Measurements from ENCODE around the gene SH3GL1. TPM values are rescaled to one million over a fixed set of nuclear protein-coding genes. Genes with fewer than 3 reads are reported as not detected.
A peak's percentile ranks its signal among the peaks of the same experiment; 100 is the strongest.

The SH3GL1 gene, protein sequence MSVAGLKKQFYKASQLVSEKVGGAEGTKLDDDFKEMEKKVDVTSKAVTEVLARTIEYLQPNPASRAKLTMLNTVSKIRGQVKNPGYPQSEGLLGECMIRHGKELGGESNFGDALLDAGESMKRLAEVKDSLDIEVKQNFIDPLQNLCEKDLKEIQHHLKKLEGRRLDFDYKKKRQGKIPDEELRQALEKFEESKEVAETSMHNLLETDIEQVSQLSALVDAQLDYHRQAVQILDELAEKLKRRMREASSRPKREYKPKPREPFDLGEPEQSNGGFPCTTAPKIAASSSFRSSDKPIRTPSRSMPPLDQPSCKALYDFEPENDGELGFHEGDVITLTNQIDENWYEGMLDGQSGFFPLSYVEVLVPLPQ
- total RNA-seq: 50.6 and 85.3 TPM in 2 replicates

DNA sequence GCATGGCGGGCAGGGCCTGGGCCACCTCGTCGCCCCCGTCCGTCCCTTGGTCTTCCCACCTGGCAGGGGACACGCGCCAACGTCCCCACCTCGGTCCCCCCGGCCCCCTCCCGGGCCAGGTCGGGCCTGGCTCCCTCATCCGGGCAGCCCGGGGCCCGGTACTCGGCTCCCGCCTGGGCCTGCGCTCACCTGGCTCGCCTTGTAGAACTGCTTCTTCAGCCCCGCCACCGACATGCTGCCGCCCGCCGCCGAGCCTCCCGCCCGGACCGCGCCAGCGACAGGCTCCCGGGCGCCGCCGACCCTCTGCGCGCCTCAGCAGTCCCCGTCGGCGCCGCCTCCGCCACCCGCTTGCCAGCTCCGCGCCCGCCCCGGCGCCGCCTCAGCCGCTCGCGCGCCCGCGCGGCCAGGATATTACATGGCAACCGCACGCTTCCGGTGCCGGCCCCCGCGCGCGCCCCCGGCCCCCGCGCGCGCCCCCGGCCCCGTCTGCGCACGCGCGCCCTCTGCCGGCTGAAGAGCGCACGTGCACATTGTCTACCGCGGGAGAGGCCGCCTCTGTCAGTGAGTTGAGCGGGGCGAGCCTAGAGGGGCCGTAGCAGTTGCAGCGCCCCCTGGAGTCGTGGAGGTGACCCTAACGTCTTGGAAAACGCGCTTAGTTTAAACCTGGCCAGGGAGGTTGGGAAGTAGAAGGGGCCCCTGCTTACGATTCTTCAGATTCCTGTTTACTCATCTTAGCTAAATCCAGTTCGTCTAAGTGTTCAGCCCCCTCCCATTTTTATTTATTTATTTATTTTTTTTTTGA, at the start of gene SH3GL1:
Gene SH3GL1 (minus strand): TSS at position 413 of the 802 bp plus-strand sequence. CDS start 179 bp downstream, at position 234.
- DNase-seq (ENCODE audit: low read depth in 2 of 2): peak; percentile 81 to 93

DNA sequence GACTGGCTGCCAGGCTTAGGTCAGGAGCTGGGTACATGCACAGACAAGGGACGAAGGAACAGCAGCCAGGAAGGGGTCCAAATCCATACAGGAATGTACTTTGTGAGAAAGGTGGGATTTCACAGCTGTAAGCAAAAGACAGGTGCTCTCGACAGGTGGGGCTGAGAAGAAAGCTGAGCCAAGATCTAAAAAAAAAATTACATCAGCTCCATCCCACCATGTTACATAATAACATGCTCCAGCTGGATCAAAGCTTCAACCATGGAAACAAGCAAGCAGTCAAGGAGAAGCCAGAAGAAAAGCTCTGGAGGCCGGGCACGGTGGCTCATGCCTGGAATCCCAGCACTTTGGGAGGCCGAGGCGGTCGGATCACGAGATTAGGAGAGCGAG, 49.3 kb upstream of the SH3GL1 start:
- DNase-seq (ENCODE audit: low read depth in 2 of 2): no peak

DNA sequence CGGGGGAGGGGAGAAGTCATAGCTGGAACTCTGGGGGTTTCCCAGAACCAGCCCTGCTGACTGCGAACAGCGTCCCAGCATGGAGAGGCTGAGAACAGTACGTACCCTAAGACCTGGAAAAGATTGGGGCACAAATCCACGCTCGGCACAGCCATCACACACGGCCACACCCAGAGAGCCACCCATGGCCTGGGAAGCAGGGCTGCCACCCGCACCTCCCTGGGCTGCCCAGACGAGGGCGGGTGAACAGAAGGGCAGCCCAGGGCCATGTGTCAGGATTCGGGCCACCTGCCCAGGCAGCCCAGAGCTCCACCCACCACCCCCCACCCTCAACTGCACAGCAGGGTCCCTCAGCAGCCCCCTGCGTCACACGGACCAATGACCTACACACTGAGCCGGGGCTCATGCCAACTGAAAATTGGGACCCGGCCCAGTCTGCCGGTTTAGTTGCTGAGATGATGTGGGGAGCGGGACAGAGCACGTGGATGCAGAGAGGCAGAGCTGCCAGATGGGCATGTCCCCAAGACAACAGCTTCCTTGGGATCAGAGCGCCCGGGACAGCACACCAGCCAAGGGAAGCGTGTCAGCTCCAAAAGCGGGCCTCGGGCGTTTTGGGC, 48.8 kb upstream of the SH3GL1 start:
- DNase-seq (ENCODE audit: low read depth in 2 of 2): no peak

DNA sequence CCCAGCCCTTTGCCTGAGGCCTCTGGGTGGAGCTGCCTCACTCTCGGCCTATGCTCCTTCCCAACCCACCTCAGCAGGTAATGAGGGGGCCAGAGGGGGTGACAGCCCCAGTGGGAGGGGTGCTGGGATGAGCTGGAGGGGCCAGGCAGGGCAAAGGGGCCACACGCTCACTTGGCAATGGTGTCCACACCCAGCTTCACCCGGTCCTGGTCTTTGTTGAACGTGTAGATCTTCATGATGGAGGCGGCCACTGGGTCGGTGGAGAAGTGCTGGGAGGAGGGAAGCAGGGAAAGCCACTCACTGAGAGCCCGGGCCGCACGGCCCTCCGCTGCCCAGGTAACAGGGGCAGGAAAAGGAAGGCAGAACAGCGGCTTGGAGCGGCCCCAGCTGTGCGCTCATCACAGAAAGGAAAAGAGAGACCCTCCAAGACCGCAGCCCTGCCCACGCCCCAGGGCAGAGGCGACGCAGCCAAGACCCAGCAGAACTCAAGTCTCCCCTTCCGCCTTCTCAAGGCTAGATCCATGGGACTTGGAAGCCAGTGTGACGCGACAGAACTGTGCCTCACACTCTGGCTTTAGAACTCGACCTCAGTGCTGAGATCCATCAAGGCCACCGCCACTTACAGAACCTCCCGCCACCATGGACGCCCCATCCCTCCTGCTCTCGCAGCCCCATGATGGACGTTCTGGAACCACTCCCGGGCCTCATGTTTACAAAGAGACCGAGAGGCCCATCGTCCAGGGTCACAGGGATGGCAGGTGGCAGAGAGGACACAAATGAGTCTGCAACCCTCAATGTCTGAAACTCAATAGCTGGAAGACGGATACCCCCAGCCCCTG, 48.0 kb upstream of the SH3GL1 start:
- no peak for DNase-seq (ENCODE audit: low read depth in 2 of 2)

DNA sequence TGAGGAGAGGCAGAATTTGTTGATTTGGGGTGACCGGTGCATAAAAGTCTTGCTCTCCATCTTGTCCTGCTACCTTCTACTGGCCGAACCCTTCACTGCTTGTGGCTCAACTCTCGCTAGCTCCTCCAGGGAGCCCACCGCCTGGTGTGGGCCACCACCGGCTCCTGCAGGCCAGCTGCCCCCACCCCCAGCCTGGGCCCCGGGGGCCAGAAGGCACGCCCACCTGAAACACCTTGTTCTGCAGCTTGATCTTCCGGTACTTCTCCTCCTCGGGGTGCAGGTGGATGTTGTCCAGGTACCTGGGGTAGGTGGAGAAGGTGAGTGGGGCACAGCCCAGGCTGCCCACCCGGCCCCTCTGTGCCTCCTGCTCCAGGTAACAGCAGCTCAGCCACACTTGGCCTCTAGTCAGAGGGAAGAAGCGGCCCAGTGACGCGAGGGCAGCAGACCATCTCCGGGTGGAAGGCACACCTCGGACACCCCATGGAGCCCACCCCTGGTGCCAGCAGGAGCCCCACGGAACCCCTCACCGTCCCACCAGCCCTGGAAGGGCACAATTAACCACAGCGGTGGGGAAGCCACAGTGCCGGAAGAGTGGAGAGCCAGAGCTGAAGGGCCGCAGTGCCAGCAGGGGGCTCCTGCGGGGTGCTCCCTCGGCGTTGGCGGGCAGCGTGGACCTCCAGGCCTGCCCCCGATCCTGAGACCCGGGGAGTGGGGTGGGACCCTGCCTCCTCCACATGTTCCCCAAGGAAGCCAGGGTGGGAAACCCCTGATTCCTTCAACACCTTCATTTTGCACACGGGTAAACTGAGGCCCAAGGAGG, 47.2 kb upstream of the SH3GL1 start:
- DNase-seq (ENCODE audit: low read depth in 2 of 2): no peak

DNA sequence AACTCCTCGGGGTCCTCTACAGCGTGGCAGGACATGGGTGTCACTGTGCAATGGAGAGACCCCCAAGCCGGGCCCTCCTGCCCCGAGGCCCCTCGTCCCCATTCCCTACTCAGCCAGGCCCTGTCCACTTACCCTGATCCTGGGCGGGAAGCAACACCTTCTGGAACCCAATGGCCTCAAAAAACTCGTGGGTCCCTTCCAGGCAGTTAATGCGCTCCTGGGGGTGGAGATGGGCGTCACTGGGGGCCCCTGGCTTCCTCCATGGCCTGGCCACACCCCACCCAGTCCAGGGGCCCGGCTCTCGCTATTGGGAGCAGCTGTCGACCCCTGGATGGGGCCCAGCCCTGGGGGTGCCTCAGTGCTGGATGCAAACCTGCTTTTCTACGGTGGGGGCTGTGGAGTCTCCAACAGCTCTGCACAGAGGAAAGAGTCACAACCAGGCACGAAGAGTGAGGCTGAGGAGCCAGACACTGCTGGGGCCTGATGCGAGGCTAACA, 46.4 kb upstream of the SH3GL1 start:
- no peak for DNase-seq (ENCODE audit: low read depth in 2 of 2)

DNA sequence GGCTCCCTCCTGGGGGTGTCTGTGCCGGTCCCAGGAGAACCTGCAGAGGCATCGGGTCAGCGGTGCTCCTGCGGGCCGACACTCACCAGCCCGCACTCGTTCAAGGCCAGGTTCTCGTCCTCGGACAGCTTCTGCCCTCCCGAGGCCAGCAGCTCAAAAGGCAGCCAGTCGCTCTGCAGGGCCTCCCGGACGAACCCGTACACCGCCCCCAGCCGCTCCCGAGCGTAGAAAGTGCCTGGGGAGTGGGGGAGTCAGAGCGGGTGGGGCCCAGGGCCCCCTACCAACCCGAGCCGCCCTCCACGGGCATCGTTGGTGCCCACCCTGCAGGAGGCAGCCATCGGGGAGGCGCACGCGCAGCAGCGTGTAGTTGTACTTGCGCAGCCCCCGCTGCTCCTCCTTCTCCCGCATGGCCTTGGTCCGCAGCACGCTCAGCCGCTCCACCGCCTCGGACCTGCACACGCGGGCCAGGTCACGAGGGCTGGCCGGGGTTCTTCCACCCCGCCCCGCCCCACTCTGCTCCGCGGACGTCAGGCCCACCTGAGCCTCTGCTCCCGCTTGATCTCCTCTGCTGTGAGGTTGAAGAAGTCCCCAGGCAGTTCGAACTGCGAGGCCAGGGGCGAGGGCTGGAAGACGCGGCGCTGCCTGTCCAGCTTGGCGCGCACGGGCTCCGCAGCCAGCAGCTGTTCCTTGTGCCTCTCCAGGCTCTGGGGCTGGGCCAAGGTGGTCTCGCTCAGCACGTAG, 45.8 kb upstream of the SH3GL1 start:
- DNase-seq (ENCODE audit: low read depth in 2 of 2): no peak

DNA sequence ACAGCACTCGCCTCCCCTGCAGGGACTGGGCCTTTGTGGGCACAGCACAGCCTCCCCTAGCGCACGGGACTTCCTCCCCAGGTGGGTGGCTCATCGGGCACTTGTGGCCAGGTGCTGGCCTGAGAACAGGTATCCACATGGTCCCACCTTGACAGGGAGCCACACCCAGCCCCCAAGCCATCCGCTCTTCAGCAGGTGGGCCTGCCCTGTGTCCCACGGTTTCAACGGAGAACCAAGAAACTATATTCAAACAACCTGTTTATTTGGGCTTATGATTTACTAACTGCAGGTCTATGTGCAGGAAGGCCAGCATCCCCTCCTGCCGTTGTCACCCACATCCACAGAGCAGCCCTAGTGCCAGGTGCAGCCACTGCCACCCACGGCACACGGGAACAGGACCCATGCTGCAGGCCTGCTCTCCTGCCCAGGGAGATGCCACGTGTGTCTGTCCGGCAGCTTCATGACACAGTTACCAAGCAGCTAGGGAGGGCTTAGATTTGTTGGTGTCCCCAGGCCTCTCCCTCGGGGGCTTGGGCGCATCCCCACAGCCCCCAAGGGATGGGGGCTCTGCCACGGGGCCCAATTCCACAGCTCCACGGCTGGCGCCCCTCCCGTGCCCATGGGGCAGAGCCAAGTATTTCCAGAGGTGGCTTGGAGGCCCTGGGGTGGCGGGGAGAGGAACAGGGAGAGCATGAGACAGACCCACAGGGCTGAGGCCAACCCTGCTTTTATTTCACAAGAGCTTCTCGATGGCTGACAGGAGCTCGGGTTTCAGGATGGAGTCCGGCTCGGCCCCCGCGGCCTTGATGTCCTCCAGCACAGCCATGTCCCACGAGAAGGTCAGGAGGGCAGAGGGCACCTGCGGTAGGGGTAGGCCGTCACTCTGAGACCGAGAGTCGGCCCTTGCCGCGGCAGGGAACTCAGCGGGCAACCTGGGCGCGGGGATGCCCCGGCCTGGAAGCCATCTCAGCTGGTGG, 44.7 kb upstream of the SH3GL1 start:
- no peak for DNase-seq (ENCODE audit: low read depth in 2 of 2)

DNA sequence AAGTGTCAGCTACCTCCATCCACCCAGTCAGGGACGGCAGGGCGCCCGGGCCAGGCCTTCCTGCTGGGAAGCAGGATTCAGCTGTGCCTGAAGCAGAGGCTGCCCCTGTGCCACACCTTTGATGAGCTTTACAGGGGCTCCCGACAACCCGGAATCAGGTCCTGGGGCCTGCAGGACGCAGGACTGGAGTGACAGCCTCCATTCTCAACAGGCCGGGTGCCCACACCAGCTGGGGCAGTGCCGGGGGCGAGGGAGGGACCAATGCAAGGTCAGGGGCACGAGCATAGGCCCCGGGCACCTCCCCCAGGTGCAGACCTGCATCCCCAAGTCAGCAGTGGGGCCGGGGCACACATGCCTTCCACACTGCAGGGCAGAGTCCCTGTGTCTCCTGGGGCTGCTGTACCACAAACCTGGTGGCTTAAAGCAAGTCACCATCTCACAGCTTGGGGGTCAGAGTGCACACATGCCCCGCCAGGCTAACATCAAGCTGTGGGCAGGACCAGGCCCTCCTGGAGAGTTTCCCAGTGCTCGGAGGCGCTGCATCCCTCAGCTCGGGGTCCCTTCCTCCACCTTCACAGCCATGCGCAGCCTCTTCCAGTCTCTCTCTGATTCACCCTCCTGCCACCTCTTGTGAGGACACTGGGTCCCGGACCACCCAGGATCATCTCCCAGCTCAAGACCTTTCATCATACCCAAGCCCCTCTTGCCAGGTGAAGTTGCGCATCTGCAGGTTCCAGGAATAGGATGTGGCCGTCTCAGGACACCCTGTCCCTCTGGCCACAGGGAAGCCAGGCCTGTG, 43.8 kb upstream of the SH3GL1 start:
- DNase-seq (ENCODE audit: low read depth in 2 of 2): no peak

DNA sequence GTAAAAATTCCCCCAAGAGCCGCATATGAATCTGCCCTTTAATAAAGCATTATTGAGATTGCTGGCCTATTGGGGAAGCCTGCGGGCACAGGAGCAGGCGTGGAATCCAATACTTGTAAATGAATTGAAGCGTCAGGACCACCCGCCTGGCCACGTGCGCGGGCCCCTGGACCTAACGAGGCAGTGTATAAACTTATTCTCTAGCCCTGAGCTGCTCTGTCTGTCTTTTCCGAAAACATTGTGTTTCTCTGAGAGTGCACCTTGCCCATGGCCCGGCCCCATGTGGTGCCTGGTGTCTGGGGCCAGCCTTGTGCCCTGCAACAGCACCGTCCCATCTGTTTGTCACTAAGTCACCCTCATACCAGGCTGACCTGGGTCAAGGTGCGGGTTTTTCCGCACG, 42.8 kb upstream of the SH3GL1 start:
- DNase-seq (ENCODE audit: low read depth in 2 of 2): no peak

DNA sequence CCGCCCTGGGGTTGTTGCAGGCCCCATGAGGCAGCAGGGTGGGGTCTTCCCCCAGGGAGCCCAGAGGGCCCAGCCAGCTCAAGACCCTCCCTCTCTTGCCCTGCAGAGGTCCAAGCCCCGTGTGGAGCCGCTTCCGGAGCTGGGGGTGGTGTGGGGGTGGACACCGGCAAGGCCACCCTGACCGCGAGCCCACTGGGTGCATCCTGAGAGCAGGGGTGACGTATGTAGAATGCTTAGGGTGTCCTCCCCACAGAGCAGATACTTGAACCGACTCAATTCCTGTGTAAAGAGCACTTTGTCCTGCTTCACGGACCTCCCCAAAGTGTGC, 42.4 kb upstream of the SH3GL1 start:
- DNase-seq (ENCODE audit: low read depth in 2 of 2): no peak

DNA sequence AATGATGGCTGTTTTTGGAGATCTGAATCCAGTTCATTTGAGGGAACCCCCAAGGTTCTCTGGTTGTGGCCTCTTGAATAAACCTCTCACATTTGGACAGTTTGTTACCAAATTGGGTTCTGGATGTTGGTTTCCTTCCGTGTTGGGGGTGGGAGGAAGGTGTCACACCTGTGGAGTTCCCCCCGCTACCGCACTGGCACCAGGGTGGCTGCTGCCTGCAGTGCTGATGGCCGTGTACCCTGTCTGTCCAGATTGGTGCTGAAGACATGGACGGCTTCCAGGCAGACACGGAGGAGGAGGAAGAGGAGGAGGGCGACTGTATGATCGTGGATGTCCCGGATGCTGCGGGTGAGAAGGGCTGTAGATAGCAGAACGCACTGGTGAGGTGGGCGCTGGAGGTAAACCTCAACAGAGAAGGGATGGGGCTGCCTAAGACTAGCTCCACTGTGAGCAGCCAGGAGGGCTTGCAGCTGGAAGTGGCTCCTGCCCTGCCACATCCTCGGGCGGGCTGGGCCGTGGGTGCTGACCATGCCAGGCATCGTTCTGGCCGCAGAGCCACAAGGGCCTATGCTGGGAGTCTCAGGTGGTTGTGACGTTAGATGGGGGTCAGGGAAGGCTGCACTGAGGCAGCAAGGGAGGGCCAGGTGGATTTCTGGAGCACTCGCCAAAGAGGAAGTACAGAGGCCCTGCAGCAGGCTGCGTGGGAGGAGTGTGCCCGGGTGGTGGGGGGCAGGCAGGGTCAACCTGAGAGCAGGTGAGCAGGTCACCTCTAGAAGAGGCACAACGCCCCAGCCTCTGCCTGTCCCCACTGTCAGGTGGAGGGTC, 41.9 kb upstream of the SH3GL1 start:
- DNase-seq (ENCODE audit: low read depth in 2 of 2): no peak

DNA sequence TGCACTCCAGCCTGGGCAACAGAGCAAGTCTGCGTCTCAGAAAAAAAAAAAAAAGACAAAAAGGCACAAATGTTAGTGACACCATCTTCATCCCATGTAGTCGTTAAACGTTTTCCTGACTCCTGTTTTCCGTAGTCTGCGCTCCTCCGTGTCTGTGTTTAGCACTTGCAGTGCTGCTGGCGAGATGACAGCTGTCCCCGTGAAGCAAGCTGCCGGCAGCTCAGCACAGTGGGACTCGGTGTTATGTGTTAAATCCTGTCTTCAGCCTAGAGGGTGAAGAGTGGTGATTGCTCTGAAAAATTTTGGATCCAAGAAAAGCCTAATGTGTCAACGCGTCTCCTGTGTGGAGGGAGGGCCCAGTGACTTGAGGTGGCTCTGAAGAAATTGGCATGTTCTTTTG, 38.9 kb upstream of the SH3GL1 start:
- DNase-seq (ENCODE audit: low read depth in 2 of 2): no peak

DNA sequence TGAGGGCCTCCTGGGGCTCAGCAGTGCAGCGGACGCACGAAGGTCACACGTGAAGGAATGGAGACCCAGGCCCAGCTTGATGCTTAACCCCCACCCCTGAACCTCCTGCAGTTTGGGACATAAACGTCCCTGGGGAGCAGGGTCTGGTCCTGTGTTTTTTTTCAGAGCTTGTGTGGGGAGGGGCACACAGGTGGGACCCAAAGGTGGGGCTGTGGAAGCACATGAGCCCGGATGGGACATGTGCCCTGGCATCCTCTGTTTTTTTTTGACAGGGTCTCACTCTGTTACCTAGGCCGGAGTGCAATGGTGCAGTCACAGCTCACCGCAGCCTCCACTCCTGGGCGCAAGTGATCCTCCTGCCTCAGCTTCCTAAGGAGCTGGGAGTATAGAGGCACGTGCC, 36.8 kb upstream of the SH3GL1 start:
- DNase-seq (ENCODE audit: low read depth in 2 of 2): no peak

DNA sequence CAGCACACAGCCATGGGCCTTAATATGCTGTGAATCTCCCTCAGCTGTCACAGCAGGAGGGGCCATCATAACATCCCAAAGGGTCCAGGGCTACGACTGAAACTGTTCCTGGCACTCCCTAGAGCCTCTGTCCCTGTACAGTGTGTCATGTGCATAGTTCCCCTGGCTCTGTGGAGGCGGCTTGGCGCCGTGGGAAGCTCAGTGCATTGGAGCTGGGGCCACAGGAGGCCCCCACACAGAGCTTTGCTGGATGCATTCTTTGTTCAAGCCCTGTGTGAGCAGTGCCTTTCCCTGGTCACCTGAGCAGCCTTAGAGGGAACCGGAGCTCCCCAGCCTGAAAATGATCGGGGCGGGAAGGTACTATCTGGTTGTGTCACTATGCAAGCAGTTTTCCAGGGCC, 35.9 kb upstream of the SH3GL1 start:
- DNase-seq (ENCODE audit: low read depth in 2 of 2): no peak

DNA sequence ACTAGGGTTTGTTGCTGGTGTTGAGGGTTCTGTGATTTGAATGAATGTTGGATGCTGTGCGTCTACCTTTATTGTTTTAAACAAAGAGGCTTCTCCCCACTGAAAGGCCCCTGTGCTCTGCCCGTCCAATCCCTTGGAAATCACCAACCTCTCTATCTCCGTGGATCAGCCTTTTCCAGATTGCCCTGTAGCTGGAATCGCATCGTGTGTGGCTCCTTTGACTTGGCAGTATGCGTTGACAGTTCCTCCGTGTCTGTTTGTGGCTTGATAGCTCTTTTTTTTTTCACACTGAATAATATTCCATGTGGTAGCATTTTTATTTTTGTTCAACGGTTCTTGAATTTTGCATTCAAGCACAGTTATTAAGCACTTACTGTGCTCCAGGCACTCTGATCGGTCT, 34.0 kb upstream of the SH3GL1 start:
- no peak for DNase-seq (ENCODE audit: low read depth in 2 of 2)

DNA sequence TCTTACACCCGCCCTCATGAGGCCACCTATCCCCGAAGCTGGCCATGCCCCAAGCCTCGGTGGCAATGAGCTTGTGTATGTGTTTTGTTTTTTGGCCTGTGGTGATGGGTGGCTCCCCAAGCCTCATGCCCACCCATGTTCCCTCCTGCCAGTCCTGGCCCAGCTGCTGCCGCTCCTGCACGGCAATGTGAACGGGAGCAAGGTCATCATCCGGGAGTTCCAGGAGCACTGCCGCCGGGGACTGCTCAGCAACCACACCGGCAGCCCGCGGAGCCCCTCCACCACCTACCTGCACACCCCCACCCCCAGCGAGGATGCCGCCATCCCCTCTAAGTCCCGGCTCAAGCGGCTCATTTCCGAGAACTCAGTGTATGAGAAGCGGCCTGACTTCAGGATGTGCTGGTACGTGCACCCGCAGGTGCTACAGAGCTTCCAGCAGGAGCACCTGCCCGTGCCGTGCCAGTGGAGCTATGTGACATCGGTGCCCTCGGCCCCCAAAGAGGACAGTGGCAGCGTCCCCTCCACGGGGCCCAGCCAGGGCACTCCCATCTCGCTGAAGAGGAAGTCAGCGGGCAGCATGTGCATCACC, 32.7 kb upstream of the SH3GL1 start:
- no peak for DNase-seq (ENCODE audit: low read depth in 2 of 2)
